HCT116 (cell line): ENCODE data around the gene GALNT13. TPM values are rescaled to one million over a fixed set of nuclear protein-coding genes. Genes with fewer than 3 reads are reported as not detected.

ENCODE experiments used
- ATAC-seq: fragments of 200-7000 bp; cut with Tn5 transposase; 2 replicates; pipeline ENCODE4 v1.9.1; 2020; ENCODE audit warnings: mild to moderate bottlenecking, moderate library complexity
- BruUV-seq: library from RNA; stranded (reverse); fragments of 400-500 nt; replicated peaks from 2 replicates; lab custom pipeline; 2021; lab: Mats Ljungman, UMichigan
- CTCF ChIA-PET: fragments of 300-600 bp; sonication (Branson Sonifier 250); formaldehyde crosslinking; loops from one replicate; lab custom pipeline; 2021; ENCODE audit warnings: antibody characterized with exemption; lab: Charles Lee
- POLR2A ChIA-PET: fragments of 300-600, 350-600 bp; sonication (Branson Sonifier 250); formaldehyde crosslinking; loops from one replicate; lab custom pipeline; 2021; ENCODE audit warnings: antibody characterized with exemption; lab: Charles Lee
- RAD21 ChIA-PET, 2 experiments: fragments of 300-600 bp; sonication (Branson Sonifier 250); formaldehyde crosslinking; loops; one replicate each; lab custom pipeline; 2023; ENCODE audit warnings: low total read pairs in 2 of 2; ENCODE audit not compliant: uncharacterized antibody in 2 of 2, unreplicated experiment in 2 of 2, low non-redundant PET in 1 of 2; lab: Charles Lee
- DNase-seq: peaks from one replicate; pipeline ENCODE4 v3.0.0-alpha.2; 2010; ENCODE audit warnings: low read depth, low spot score
- H2AFZ ChIP-seq: fragments of 200-600 bp; shearing (Covaris generic), sonication (generic); 2 replicates; pipeline ENCODE4 v1.6.1; 2017; ENCODE audit warnings: low read depth, mixed run types, mixed read lengths, antibody characterized with exemption, low read length; ENCODE audit not compliant: poor library complexity, severe bottlenecking
- H3K27ac ChIP-seq: 2 replicates; pipeline ENCODE4 v1.5.1; 2012; ENCODE audit warnings: low read depth, low read length
- H3K27me3 ChIP-seq: fragments of 200-600 bp; sonication (generic); 2 replicates; pipeline ENCODE4 v1.6.1; 2016; ENCODE audit warnings: mixed run types, low read length, mixed read lengths; ENCODE audit not compliant: insufficient read depth
- H3K36me3 ChIP-seq, 2 experiments: fragments of 200-500 bp in 1 of 2; fragments of 200-600 bp in 1 of 2; sonication (Bioruptor generic) in 1 of 2; sonication (generic) in 1 of 2; 2 replicates each; pipeline versions ENCODE4 v1.5.1 to v1.6.1; 2014 to 2016; ENCODE audit warnings: low read length in 2 of 2, inconsistent platforms in 1 of 2, mixed read lengths in 1 of 2, mixed run types in 1 of 2; ENCODE audit not compliant: insufficient read depth in 2 of 2, control insufficient read depth in 1 of 2
- H3K4me1 ChIP-seq, 2 experiments: fragments of 200-600 bp in 1 of 2; sonication (generic) in 1 of 2; 2 replicates each; pipeline versions ENCODE4 v1.5.1 to v1.6.1; 2012 to 2017; ENCODE audit warnings: low read length in 2 of 2, inconsistent platforms in 1 of 2, mild to moderate bottlenecking in 1 of 2, mixed read lengths in 1 of 2, mixed run types in 1 of 2, moderate library complexity in 1 of 2; ENCODE audit not compliant: insufficient read depth in 2 of 2, control insufficient read depth in 1 of 2
- H3K4me2 ChIP-seq: fragments of 200-600 bp; sonication (generic); 2 replicates; pipeline ENCODE4 v1.6.1; 2017; ENCODE audit warnings: mixed run types, low read length, mixed read lengths
- H3K4me3 ChIP-seq, 2 experiments: fragments of 200-600 bp in 1 of 2; sonication (generic) in 1 of 2; replicated peaks in 1 of 2; 2 replicates each; pipeline ENCODE4 v1.5.1; 2011 to 2016; ENCODE audit warnings: low read length in 2 of 2, control low read depth in 1 of 2, low read depth in 1 of 2, mild to moderate bottlenecking in 1 of 2, mixed read lengths in 1 of 2, mixed run types in 1 of 2
- H3K79me2 ChIP-seq: fragments of 200-600 bp; sonication (generic); 2 replicates; pipeline ENCODE4 v1.6.1; 2017; ENCODE audit warnings: mild to moderate bottlenecking, mixed run types, low read length, moderate library complexity, mixed read lengths; ENCODE audit not compliant: insufficient read depth
- H3K9ac ChIP-seq: fragments of 200-600 bp; sonication (generic); 2 replicates; pipeline ENCODE4 v1.6.1; 2016; ENCODE audit warnings: low read length, mixed read lengths
- H3K9me2 ChIP-seq: fragments of 200-600 bp; sonication (generic), shearing (Covaris generic); 2 replicates; pipeline ENCODE4 v1.6.1; 2017; ENCODE audit warnings: mixed run types, mild to moderate bottlenecking, moderate library complexity; ENCODE audit not compliant: insufficient read depth
- H3K9me3 ChIP-seq, 2 experiments: fragments of 200-500 bp in 1 of 2; fragments of 200-600 bp in 1 of 2; sonication (Bioruptor generic) in 1 of 2; sonication (generic) in 1 of 2; 2 replicates each; pipeline ENCODE4 v1.6.1; 2014 to 2017; ENCODE audit warnings: low read length in 2 of 2, mixed read lengths in 2 of 2, inconsistent platforms in 1 of 2, low read depth in 1 of 2, mild to moderate bottlenecking in 1 of 2, mixed run types in 1 of 2, moderate library complexity in 1 of 2; ENCODE audit not compliant: control insufficient read depth in 1 of 2, insufficient read depth in 1 of 2
- H4K20me1 ChIP-seq: fragments of 200-600 bp; sonication (generic), shearing (Covaris generic); 2 replicates; pipeline ENCODE4 v1.6.1; 2017; ENCODE audit warnings: mixed run types, mild to moderate bottlenecking, moderate library complexity; ENCODE audit not compliant: insufficient read depth
- EZH2phosphoT487 ChIP-seq: fragments of 200-600 bp; IDR thresholded peaks from 2 replicates; pipeline ENCODE4 v1.6.1; 2018; ENCODE audit warnings: antibody characterized with exemption, borderline replicate concordance
- JUND ChIP-seq: IDR thresholded peaks from 2 replicates; pipeline ENCODE4 v1.6.1; 2012
- POLR2A ChIP-seq: IDR thresholded peaks from 2 replicates; pipeline ENCODE4 v1.7.0; 2011; ENCODE audit warnings: borderline replicate concordance; ENCODE audit not compliant: insufficient read depth, insufficient read length; ENCODE audit errors: extremely low read depth
- POLR2AphosphoS5 ChIP-seq: IDR thresholded peaks from 2 replicates; pipeline ENCODE4 v1.6.1; 2011; ENCODE audit warnings: mild to moderate bottlenecking, low read depth, low read length, moderate library complexity
- ZFX ChIP-seq: fragments of 450-650 bp; IDR thresholded peaks from 2 replicates; pipeline ENCODE4 v1.6.1; 2017
- ZNF274 ChIP-seq: fragments of 200-500 bp; sonication (Bioruptor generic); IDR thresholded peaks from 2 replicates; pipeline ENCODE4 v1.6.1; 2014; ENCODE audit warnings: mild to moderate bottlenecking, low read depth, low read length, inconsistent platforms
- intact Hi-C: fragments of 100-400 bp; cut with micrococcal nuclease; formaldehyde crosslinking; loops from 2 replicates; pipeline ENCODE4 v1.10.0; 2022
- total RNA-seq: library from RNA; stranded (reverse); gene quantifications from one replicate; pipeline ENCODE4 v1.2.1, GENCODE V29; 2021; ENCODE audit not compliant: unreplicated experiment

The GALNT13 gene
- total RNA-seq, 1 experiment from 2014 or later = 0.44 TPM

DNA sequence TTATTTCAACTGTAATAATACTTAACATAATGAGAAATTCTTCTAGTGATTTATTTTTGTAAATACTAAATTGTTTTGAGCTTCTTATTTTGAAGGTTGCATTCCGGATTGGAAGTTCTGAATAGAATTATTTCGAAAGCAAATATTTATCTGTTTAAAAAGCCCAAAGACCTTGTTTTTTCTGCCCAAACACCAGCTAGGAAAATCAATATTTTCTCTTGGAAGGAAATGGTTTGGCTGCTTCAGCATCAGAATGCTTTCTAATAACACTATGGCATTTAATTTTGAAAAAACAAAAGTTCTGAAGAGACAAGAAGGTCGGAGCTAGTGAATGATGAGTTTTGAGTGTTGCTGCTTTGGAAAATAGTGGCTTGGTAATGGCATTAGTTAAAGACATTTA lies 522.9 kb downstream of the GALNT13 start:
- ChIA-PET RAD21 (no interaction called here), POLR2A (no interaction called here), CTCF (no interaction called here)
- DNase-seq (no peak), ATAC-seq (no peak)
- BruUV-seq = no TSS peak
- intact Hi-C loops = no loop called here
- H3K27ac ChIP-seq = no peak overlapping the region
- no peak overlapping the region for H3K4me2 ChIP-seq
- H3K9me3 ChIP-seq = no peaks in the 10 kb centered on the region
- no peak overlapping the region for H3K4me3 ChIP-seq
- H3K27me3 ChIP-seq = no peaks in the 10 kb centered on the region
- no peak overlapping the region for H2AFZ ChIP-seq
- H3K79me2 ChIP-seq = no peaks in the 10 kb centered on the region
- no peaks in the 10 kb centered on the region for H3K4me1 ChIP-seq
- H3K36me3 ChIP-seq = no peaks in the 10 kb centered on the region
- H3K9ac ChIP-seq = no peak overlapping the region
- no peaks in the 10 kb centered on the region for H3K9me2 ChIP-seq
- TF ChIP-seq EZH2phosphoT487 (no peak), ZNF274 (no peak), JUND (no peak), POLR2A (no peak)
- no peaks in the 10 kb centered on the region for H4K20me1 ChIP-seq

DNA sequence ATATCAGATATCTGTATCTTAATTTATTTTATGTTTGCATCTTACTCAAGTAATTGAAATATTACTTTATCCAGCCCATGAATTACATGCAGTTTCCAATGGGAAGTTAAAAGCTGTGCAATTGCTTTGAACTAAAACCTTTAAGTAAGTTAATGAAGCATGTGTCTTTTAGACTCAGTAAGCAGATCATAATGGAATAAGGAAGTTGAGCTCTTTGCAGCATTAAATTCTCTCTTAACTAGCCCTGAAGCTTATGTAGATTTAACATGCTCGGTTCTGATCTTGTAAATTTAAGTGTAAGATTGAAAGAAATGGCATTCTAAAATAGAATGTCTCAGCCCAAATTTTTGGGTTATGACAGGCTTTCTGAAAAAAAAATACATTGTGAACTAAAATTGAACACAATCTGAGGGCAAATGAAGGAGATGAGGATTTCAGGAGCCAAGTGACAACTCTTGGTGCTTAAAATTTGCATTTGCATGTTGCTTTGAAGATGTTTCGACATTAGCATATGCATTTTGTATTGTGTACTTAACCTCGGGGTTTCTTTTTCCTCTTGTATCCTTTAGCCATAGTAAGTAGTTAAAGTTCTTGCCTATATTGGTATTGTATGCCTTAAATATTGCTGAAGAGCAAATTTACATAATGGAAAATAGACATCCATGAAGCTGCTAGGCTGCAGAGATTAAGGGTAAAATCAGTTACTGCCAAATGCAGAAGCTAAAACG lies 529.0 kb downstream of the GALNT13 start:
- no peak overlapping the region for H3K4me3 ChIP-seq
- ChIA-PET CTCF (interaction anchor here (2.5 kb wide), 1 partner anchor 910 kb away, joined by 12 read pairs; no protein-coding TSS in a partner anchor), RAD21 (no interaction called here), POLR2A (no interaction called here)
- no peak for ATAC-seq
- BruUV-seq = no TSS peak
- no peaks in the 10 kb centered on the region for H3K4me1 ChIP-seq
- no peak overlapping the region for H3K4me2 ChIP-seq
- no peak overlapping the region for H3K27ac ChIP-seq
- no peak overlapping the region for H2AFZ ChIP-seq
- TF ChIP-seq ZFX = no peak
- TF ChIP-seq POLR2AphosphoS5 = no peak
- no peak for TF ChIP-seq ZNF274
- no peak overlapping the region for H3K9ac ChIP-seq
- H3K36me3 ChIP-seq = no peaks in the 10 kb centered on the region
- DNase-seq = no peak
- no peaks in the 10 kb centered on the region for H3K9me3 ChIP-seq
- no peaks in the 10 kb centered on the region for H4K20me1 ChIP-seq
- no peaks in the 10 kb centered on the region for H3K9me2 ChIP-seq
- intact Hi-C loops = loop anchor here (10.0 kb wide), 1 partner anchor 824 kb away; no protein-coding TSS in a partner anchor
- H3K27me3 ChIP-seq = no peaks in the 10 kb centered on the region
- no peaks in the 10 kb centered on the region for H3K79me2 ChIP-seq
